Stimulated activated effector memory CD8-positive, alpha-beta T cell treated with anti-CD3 and anti-CD28 coated beads, Interleukin-12 subunit alpha, Interleukin-12 subunit beta, amount 100 ng/mL, for 72 hours (primary cell): Measurements from ENCODE around the gene MRPL4.

ENCODE experiments used
- ATAC-seq: fragments of 150-1000 bp; cut with Tn5 transposase; 2 replicates; pipeline ENCODE4 v1.10.0; 2021
- DNase-seq, 2 donors: peaks; one replicate each; pipeline ENCODE4 v3.0.0; 2021 to 2022; ENCODE audit warnings: low spot score in 2 of 2
- H3K27ac Mint-ChIP-seq: one replicate; pipeline ENCODE4 v1.8.0; 2022; ENCODE audit warnings: mild to moderate bottlenecking, mixed read lengths
- H3K36me3 Mint-ChIP-seq: one replicate; pipeline ENCODE4 v1.8.0; 2022; ENCODE audit warnings: mild to moderate bottlenecking, mixed read lengths
- H3K4me1 Mint-ChIP-seq: one replicate; pipeline ENCODE4 v1.8.0; 2022; ENCODE audit warnings: mixed read lengths
- H3K4me3 Mint-ChIP-seq: one replicate; pipeline ENCODE4 v1.8.0; 2022; ENCODE audit warnings: mild to moderate bottlenecking, mixed read lengths
- H3K9me3 Mint-ChIP-seq: one replicate; pipeline ENCODE4 v1.8.0; 2022; ENCODE audit warnings: mixed read lengths

Gene MRPL4

DNA sequence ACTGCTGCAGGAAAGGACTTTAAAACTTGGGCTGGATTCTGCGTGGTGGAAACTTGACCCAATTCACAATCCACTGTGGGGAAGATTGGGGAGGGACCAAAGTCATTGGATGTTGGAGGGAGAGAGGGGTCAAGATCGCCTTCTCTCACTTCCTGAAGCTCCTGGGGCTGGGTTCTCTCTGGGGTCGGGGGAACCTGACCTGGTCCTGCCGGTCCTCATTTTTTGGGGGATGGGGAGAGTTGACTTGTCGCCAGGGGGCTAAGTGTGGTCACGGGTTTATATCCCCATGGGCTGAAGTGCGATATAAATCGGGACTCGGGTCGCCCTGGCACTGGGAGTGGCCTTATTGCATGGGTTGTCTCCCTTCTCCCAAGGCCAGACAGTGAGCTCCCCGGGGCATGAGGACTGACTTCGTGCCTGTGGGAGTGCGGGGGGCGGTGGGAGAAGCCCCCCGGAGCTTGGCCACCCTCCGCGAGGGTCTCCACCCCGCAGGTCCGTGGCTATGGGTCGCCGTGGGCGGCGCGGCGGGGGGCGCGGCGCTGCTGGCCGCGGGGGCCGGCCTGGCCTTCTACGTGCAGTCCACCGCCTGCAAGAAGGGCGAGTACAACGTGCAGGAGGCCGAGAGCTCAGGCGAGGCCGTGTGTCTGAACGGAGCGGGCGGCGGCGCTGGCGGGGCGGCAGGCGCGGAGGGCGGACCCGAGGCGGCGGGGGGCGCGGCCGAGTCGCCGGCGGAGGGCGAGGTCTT lies 44.0 kb downstream of the MRPL4 start:
- DNase-seq (no peak), ATAC-seq (no peak)
- Mint-ChIP-seq H3K4me3 (peak overlapping the region; percentile 87), H3K36me3 (peaks cover 27% of the 10 kb centered on the region), H3K9me3 (no peaks in the 10 kb centered on the region), H3K4me1 (peaks cover 52% of the 10 kb centered on the region), H3K27ac (peak overlapping the region; percentile 77)

GRCh38 chr19:10299545-10300458 lies 47.8 kb downstream of the MRPL4 start:
- H3K9me3 Mint-ChIP-seq = no peaks in the 10 kb centered on the region
- DNase-seq = no peak
- peaks cover 40% of the 10 kb centered on the region for H3K4me1 Mint-ChIP-seq
- no peak overlapping the region for H3K4me3 Mint-ChIP-seq
- H3K36me3 Mint-ChIP-seq = peaks cover 7% of the 10 kb centered on the region
- H3K27ac Mint-ChIP-seq = peak overlapping the region; percentile 32
- no peak for ATAC-seq

- H3K9me3 Mint-ChIP-seq = no peaks in the 10 kb centered on the region
- H3K36me3 Mint-ChIP-seq = no peaks in the 10 kb centered on the region
- DNase-seq (no peak), ATAC-seq (no peak)
- peaks cover 20% of the 10 kb centered on the region for H3K4me1 Mint-ChIP-seq
- H3K4me3 Mint-ChIP-seq = no peak overlapping the region
- H3K27ac Mint-ChIP-seq = peak overlapping the region; percentile 74
Observed at GRCh38 chr19:10305139-10305806, 53.3 kb downstream of the MRPL4 start.

DNA sequence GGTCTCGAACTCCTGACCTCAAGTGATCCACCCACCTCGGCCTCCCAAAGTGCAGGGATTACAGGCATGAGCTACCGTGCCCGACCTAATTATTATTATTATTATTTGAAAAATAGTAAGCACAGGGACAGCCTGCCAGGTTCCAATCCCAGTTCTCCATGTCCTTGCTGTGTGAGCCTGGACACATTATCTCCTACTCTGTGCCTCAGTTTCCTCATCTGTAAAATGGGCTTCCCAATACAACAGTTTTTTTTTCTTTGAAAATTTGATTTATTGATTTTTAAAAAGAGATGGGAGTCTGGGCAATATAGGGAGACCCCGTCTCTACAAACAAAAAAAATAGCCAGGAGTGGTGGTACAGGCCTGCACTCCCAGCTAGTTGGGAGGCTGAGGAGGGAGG lies 54.3 kb downstream of the MRPL4 start:
- Mint-ChIP-seq H3K4me3 (no peak overlapping the region), H3K4me1 (peaks cover 20% of the 10 kb centered on the region), H3K27ac (no peak overlapping the region), H3K9me3 (no peaks in the 10 kb centered on the region), H3K36me3 (no peaks in the 10 kb centered on the region)
- DNase-seq (no peak), ATAC-seq (no peak)

GRCh38 chr19:10309423-10309822 lies 57.4 kb downstream of the MRPL4 start, which contains the start of gene ZGLP1:
TSS of gene ZGLP1 (minus strand) at chr19:10309815.
- H3K27ac Mint-ChIP-seq = no peak within 1 kb of the TSS
- no peaks in the 10 kb centered on the region for H3K9me3 Mint-ChIP-seq
- no peak for ATAC-seq
- peaks cover 7% of the 10 kb centered on the region for H3K36me3 Mint-ChIP-seq
- H3K4me1 Mint-ChIP-seq = peaks cover 5% of the 10 kb centered on the region
- no peak within 1 kb of the TSS for H3K4me3 Mint-ChIP-seq
- DNase-seq = no peak
